Gastrocnemius medialis (tissue), 4 donors: ENCODE data around the gene ANKMY1. TPM values are rescaled to one million over a fixed set of nuclear protein-coding genes. Genes with fewer than 3 reads are reported as not detected.

Source experiments
- ATAC-seq, 2 donors: fragments of 150-250 bp; one replicate each; pipeline ENCODE4 v1.9.1; 2016
- DNase-seq, 2 donors: peaks; one replicate each; pipeline ENCODE4 v3.0.0-alpha.2; 2019
- H3K27ac ChIP-seq, 4 donors: fragments of 200-600 bp; sonication (generic); 1 replicate in 1 of 4; 2 replicates in 3 of 4; pipeline ENCODE4 v1.5.1; 2016 to 2018; ENCODE audit warnings: mild to moderate bottlenecking in 2 of 4, moderate library complexity in 1 of 4
- H3K27me3 ChIP-seq, 3 donors: fragments of 200-600 bp; sonication (generic) in 2 of 3; 1 replicate in 1 of 3; 2 replicates in 2 of 3; pipeline versions ENCODE4 v1.5.1 to v1.6.0; 2016 to 2019; ENCODE audit warnings: mild to moderate bottlenecking in 1 of 3, moderate library complexity in 1 of 3
- H3K36me3 ChIP-seq, 2 donors: fragments of 200-600 bp; sonication (generic) in 1 of 2; one replicate each; pipeline ENCODE4 v1.5.1; 2017 to 2018
- H3K4me1 ChIP-seq, 2 donors: fragments of 200-600 bp; sonication (generic) in 1 of 2; one replicate each; pipeline ENCODE4 v1.5.1; 2016 to 2017; ENCODE audit warnings: mild to moderate bottlenecking in 2 of 2
- H3K4me3 ChIP-seq, 4 donors: fragments of 200-600 bp; sonication (generic) in 3 of 4; 1 replicate in 1 of 4; 2 replicates in 3 of 4; pipeline ENCODE4 v1.5.1; 2016 to 2019; ENCODE audit warnings: mild to moderate bottlenecking in 2 of 4
- H3K9me3 ChIP-seq, 3 donors: fragments of 200-600 bp; sonication (generic) in 2 of 3; 1 replicate in 1 of 3; 2 replicates in 2 of 3; pipeline ENCODE4 v1.5.1; 2016 to 2019
- CTCF ChIP-seq, 5 experiments: fragments of 450-650 bp in 3 of 5; fragments of 200-600 bp in 2 of 5; sonication (generic) in 2 of 5; IDR thresholded peaks in 4 of 5; conservative IDR thresholded peaks in 1 of 5; 1 replicate in 4 of 5; 2 replicates in 1 of 5; pipeline ENCODE4 v1.5.1; 2016 to 2019; ENCODE audit warnings: antibody characterized with exemption in 5 of 5, mild to moderate bottlenecking in 3 of 5, moderate library complexity in 3 of 5
- POLR2A ChIP-seq, 2 donors: fragments of 450-650 bp; IDR thresholded peaks; one replicate each; pipeline ENCODE4 v1.6.1; 2017; ENCODE audit warnings: antibody characterized with exemption in 2 of 2, mild to moderate bottlenecking in 2 of 2, moderate library complexity in 2 of 2
- in situ Hi-C, 4 donors: fragments of 200-750 bp; cut with MboI; loops; one replicate each; pipeline versions ENCODE4 v1.15.0 to v1.8.0; 2017; ENCODE audit warnings: low sequenced_read_pairs in 4 of 4
- intact Hi-C: fragments of 100-400 bp; cut with DNase I; formaldehyde crosslinking; loops from one replicate; pipeline ENCODE4 v1.15.1; 2023; ENCODE audit warnings: low total_unique reads
- total RNA-seq, 4 donors: library from RNA; depleted of rRNA; stranded (reverse); fragments of >200 nt; gene quantifications; one replicate each; pipeline versions ENCODE4 v1.1.0 to v1.2.3, GENCODE V29; 2016

The ANKMY1 gene
- total RNA-seq, 4 donors from 2014 or later, result 3.3 to 9.0 (median 5.6) TPM

DNA sequence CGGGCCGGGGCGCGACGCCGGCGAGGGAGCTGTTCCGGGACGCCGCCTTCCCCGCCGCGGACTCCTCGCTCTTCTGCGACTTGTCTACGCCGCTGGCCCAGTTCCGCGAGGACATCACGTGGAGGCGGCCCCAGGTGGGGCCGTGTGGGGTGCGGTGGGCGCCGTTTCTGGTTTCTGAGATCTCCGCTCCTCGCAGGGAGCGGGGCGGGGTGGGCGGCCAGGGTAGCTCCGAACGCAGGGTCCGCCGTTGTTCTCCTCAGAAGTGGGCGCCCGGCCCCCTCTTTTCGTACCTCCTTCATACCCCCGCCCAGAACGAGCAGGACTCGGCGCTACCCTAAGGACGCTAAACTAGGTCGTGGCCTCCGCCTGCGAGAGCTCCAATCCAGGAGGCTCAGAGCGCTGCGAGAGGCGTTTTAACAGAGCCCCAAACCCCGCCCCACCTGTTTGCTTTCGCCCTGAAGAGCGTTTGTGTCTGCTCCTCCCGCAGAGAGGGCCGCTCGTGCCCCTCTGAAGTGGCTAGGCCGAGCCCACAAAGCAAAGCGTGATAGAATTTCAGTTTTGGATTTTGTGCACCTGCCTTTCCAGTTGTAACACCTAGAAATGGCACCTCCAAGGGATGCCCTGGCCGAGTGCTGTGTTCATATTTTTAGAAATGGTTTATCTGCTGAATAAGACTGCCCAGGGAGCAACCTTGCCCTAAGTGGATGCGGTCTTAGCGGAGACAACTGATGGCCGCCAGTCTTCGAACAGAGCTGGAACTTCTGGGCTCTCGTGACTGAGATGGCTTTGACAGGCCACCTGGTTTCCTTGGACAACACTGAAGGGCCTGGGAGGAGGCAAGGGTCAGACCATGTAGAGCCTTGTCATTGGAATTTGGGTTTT, 29.4 kb upstream of the ANKMY1 start:
- no peaks in the 10 kb centered on the region for H3K27me3 ChIP-seq
- H3K4me1 ChIP-seq, result peaks cover 32 to 35% of the 10 kb centered on the region in 2 donors
- H3K27ac ChIP-seq, result peak overlapping the region; percentile 91 to 98 (median 96)
- in situ Hi-C loops, result no loop called here
- peak overlapping the region; percentile 74 to 98 (median 92) for H3K4me3 ChIP-seq
- no peaks in the 10 kb centered on the region for H3K9me3 ChIP-seq
- intact Hi-C loops, result loop anchor here (1.0 to 10.0 kb wide), 6 partner anchors 21 to 1048 kb away; partner anchors contain the start of genes ATG4B, DUSP28, NDUFA10 and SNED1
- TF ChIP-seq POLR2A (IDR thresholded peaks at IDR 0.05) (no peak), CTCF (IDR thresholded peaks at IDR 0.05 in 4 of 5, conservative IDR thresholded peaks at IDR 0.05 in 1 of 5) (no peak)
- DNase-seq (no peak), ATAC-seq (peak; percentile 24 to 26)
- H3K36me3 ChIP-seq, result peaks cover 0 to 8% of the 10 kb centered on the region in 2 donors

- DNase-seq (peak; percentile 98 to 99), ATAC-seq (peak; percentile 93 to 95)
- in situ Hi-C loops, result no loop called here
- Histone ChIP-seq H3K27ac (peak within 1 kb of the TSS; percentile 91 to 98 (median 96)), H3K36me3 (peaks cover 0 to 4% of the 10 kb centered on the region in 2 donors), H3K4me3 (peak within 1 kb of the TSS; percentile 74 to 98 (median 92)), H3K4me1 (peaks cover 32 to 35% of the 10 kb centered on the region in 2 donors), H3K9me3 (no peaks in the 10 kb centered on the region), H3K27me3 (no peaks in the 10 kb centered on the region)
- intact Hi-C loops, result loop anchor here (1.0 to 10.0 kb wide), 6 partner anchors 20 to 1048 kb away; partner anchors contain the start of genes ATG4B, DUSP28, NDUFA10 and SNED1
- TF ChIP-seq POLR2A (IDR thresholded peaks at IDR 0.05) (peak; percentile 80 to 83), CTCF (IDR thresholded peaks at IDR 0.05 in 4 of 5, conservative IDR thresholded peaks at IDR 0.05 in 1 of 5) (peak in 2 of 5 experiments; percentile 43 to 54)
These were observed 28.6 kb upstream of the ANKMY1 start, which contains the start of gene CAPN10 for GRCh38 chr2:240586198-240586918. Gene CAPN10 (plus strand): TSS chr2:240586734. CDS start chr2:240586912, 178 bp downstream.

- TF ChIP-seq POLR2A (IDR thresholded peaks at IDR 0.05), result no peak
- no peak for TF ChIP-seq CTCF (IDR thresholded peaks at IDR 0.05 in 4 of 5, conservative IDR thresholded peaks at IDR 0.05 in 1 of 5)
- no peaks in the 10 kb centered on the region for H3K27me3 ChIP-seq
- H3K36me3 ChIP-seq, result peaks cover 0 to 1% of the 10 kb centered on the region in 2 donors
- intact Hi-C loops, result loop anchor here (1.0 to 10.0 kb wide), 6 partner anchors 19 to 1049 kb away; partner anchors contain the start of genes ATG4B, DUSP28, NDUFA10 and SNED1
- DNase-seq (no peak), ATAC-seq (no peak)
- in situ Hi-C loops, result no loop called here
- H3K4me1 ChIP-seq, result peaks cover 32 to 35% of the 10 kb centered on the region in 2 donors
- peak overlapping the region; percentile 91 to 98 (median 96) for H3K27ac ChIP-seq
- no peaks in the 10 kb centered on the region for H3K9me3 ChIP-seq
- H3K4me3 ChIP-seq, result peak overlapping the region; percentile 74 to 98 (median 92)
These were observed 28.0 kb upstream of the ANKMY1 start for GRCh38 chr2:240585681-240586197.

- no peaks in the 10 kb centered on the region for H3K27me3 ChIP-seq
- TF ChIP-seq CTCF (IDR thresholded peaks at IDR 0.05 in 4 of 5, conservative IDR thresholded peaks at IDR 0.05 in 1 of 5) (no peak), POLR2A (IDR thresholded peaks at IDR 0.05) (no peak)
- H3K4me3 ChIP-seq, result peak overlapping the region; percentile 74 to 98 (median 92)
- H3K36me3 ChIP-seq, result no peaks in the 10 kb centered on the region
- ATAC-seq (no peak), DNase-seq (no peak)
- H3K4me1 ChIP-seq, result peaks cover 32 to 39% of the 10 kb centered on the region in 2 donors
- peak overlapping the region; percentile 91 to 98 (median 96) for H3K27ac ChIP-seq
- no peaks in the 10 kb centered on the region for H3K9me3 ChIP-seq
- intact Hi-C loops (loop anchor here (5.0 to 10.0 kb wide), 4 partner anchors 250 to 1050 kb away; partner anchors contain the start of genes ATG4B, NDUFA10, SNED1 and THAP4), in situ Hi-C loops (no loop called here)
These were observed 27.3 kb upstream of the ANKMY1 start for GRCh38 chr2:240585101-240585500.
